Upper lobe of left lung (tissue), 4 donors: Measurements from ENCODE around the gene ALDH16A1.

ENCODE experiments used
- CTCF ChIP-seq, 6 experiments: fragments of 450-650 bp in 4 of 6; fragments of 200-600 bp in 2 of 6; sonication (generic) in 2 of 6; IDR thresholded peaks; one replicate each; pipeline ENCODE4 v1.5.1; 2016 to 2019; ENCODE audit warnings: antibody characterized with exemption in 6 of 6
- EP300 ChIP-seq, 4 donors: sonication (generic); formaldehyde crosslinking; IDR thresholded peaks; one replicate each; pipeline ENCODE4 v1.5.1; 2017; ENCODE audit warnings: antibody characterized with exemption in 4 of 4, control low read depth in 2 of 4
- POLR2A ChIP-seq, 4 donors: fragments of 450-650 bp; IDR thresholded peaks; one replicate each; pipeline ENCODE4 v1.5.1; 2016 to 2017; ENCODE audit warnings: antibody characterized with exemption in 4 of 4, mild to moderate bottlenecking in 2 of 4
- POLR2AphosphoS5 ChIP-seq, 2 donors: sonication (generic); formaldehyde crosslinking; IDR thresholded peaks; one replicate each; pipeline ENCODE4 v1.5.1; 2017; ENCODE audit warnings: antibody characterized with exemption in 2 of 2

DNA sequence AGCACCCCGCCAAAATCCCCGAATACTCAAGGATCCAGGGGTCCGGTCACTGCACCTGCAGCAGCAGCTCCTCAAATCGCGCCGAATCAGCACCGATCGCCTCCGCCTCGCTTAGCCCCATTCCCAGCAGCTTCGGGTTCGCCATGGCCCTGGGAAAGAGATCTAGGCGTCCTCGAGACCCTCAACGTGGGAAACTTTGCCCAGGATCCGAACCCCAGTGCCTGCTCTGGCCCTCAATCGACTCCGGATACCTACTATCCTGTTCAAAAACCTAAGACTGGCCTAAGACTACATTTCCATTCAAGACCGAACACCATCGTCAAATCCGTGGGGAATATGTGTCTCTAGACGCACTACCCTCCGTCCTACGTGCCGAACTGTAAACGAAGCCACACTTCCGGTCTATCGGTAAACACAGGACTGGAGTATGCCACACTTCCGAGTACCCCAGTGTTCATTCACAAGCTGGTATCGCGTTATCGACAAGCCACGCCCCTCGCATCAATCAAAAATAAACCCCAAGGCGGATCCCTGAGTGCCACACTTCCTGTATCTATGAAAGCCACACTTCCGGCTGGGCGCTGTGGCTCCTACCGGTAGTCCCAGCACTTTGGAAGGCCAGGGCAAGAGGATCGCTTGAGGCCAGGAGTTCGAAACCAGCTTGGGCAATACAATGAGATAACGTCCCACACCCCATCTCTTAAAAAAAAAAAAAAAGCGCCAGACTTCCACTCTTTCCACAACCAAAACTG is 1.4 kb upstream of the ALDH16A1 start, which contains the start of gene PIH1D1:
- no peak for TF ChIP-seq CTCF (IDR thresholded peaks at IDR 0.05)
- TF ChIP-seq EP300 (IDR thresholded peaks at IDR 0.05) = peak in 1 of 4 donors; percentile 23
- TF ChIP-seq POLR2A (IDR thresholded peaks at IDR 0.05) = peak in 1 of 4 donors; percentile 73
- TF ChIP-seq POLR2AphosphoS5 (IDR thresholded peaks at IDR 0.05) = peak; percentile 92 to 94
